Measurements from ENCODE around the gene MYO18B.

MYO18B gene

GRCh38 chr22:25853501-25854284 is 111.7 kb downstream of the MYO18B start:
- DNase-seq, result no peak

GRCh38 chr22:25869771-25870170 is 127.8 kb downstream of the MYO18B start:
- no peak for DNase-seq

- DNase-seq, result no peak
Observed at GRCh38 chr22:25874327-25874726, 132.3 kb downstream of the MYO18B start.

GRCh38 chr22:25875461-25875860 is 133.5 kb downstream of the MYO18B start:
- no peak for DNase-seq

- DNase-seq, result no peak
Observed at GRCh38 chr22:25876871-25877270, 134.9 kb downstream of the MYO18B start.

- DNase-seq, result no peak
Observed at GRCh38 chr22:25878933-25879332, 136.9 kb downstream of the MYO18B start.

- DNase-seq, result no peak
Observed at GRCh38 chr22:25880524-25880923, 138.5 kb downstream of the MYO18B start.

- DNase-seq, result no peak
Observed at GRCh38 chr22:25881210-25881755, 139.3 kb downstream of the MYO18B start.

GRCh38 chr22:25882360-25882759 is 140.4 kb downstream of the MYO18B start:
- no peak for DNase-seq

- DNase-seq, result no peak
Observed at GRCh38 chr22:25883482-25884033, 141.6 kb downstream of the MYO18B start.

- DNase-seq, result no peak
Observed at GRCh38 chr22:25884121-25884520, 142.1 kb downstream of the MYO18B start.

GRCh38 chr22:25888399-25889054 is 146.5 kb downstream of the MYO18B start:
- DNase-seq, result no peak

- no peak for DNase-seq
Observed at GRCh38 chr22:25890651-25891050, 148.7 kb downstream of the MYO18B start.

GRCh38 chr22:25892678-25893077 is 150.7 kb downstream of the MYO18B start:
- no peak for DNase-seq

GRCh38 chr22:25895678-25896077 is 153.7 kb downstream of the MYO18B start:
- DNase-seq, result no peak

GRCh38 chr22:25896098-25896497 is 154.1 kb downstream of the MYO18B start:
- DNase-seq, result no peak

- DNase-seq, result no peak
Observed at GRCh38 chr22:25896592-25896991, 154.6 kb downstream of the MYO18B start.

- DNase-seq, result no peak
Observed at GRCh38 chr22:25898707-25899365, 156.8 kb downstream of the MYO18B start.

GRCh38 chr22:25899566-25899965 is 157.6 kb downstream of the MYO18B start:
- no peak for DNase-seq

- no peak for DNase-seq
Observed at GRCh38 chr22:25900390-25900789, 158.4 kb downstream of the MYO18B start.

- DNase-seq, result no peak
Observed at GRCh38 chr22:25900880-25901279, 158.9 kb downstream of the MYO18B start.

GRCh38 chr22:25902402-25902801 is 160.4 kb downstream of the MYO18B start:
- DNase-seq, result no peak

- no peak for DNase-seq
Observed at GRCh38 chr22:25903294-25903693, 161.3 kb downstream of the MYO18B start.

Data from NCI-H187 treated with DMSO at 0.1 percent for 48 hours (cell line).